Endothelial cell of umbilical vein (primary cell): Measurements from ENCODE around the gene CRHR1. TPM values are rescaled to one million over a fixed set of nuclear protein-coding genes. Genes with fewer than 3 reads are reported as not detected.

Source experiments
- BruUV-seq: library from RNA; stranded (reverse); fragments of 400-500 nt; replicated peaks from 2 replicates; lab custom pipeline; 2021; lab: Mats Ljungman, UMichigan
- CTCF ChIA-PET: fragments of 300-600, 350-600 bp; sonication (Branson Sonifier 250); formaldehyde crosslinking; loops from one replicate; lab custom pipeline; 2021; ENCODE audit warnings: antibody characterized with exemption, inconsistent platforms; lab: Charles Lee
- POLR2A ChIA-PET: fragments of 300-600, 350-600 bp; sonication (Branson Sonifier 250); formaldehyde crosslinking; loops from one replicate; lab custom pipeline; 2021; ENCODE audit warnings: antibody characterized with exemption, inconsistent platforms; lab: Charles Lee
- DNase-seq: peaks from one replicate; pipeline ENCODE4 v3.0.0-alpha.2; 2011; ENCODE audit warnings: low read depth, low spot score
- FAIRE-seq: peaks from 2 replicates; lab custom pipeline; 2011; peaks lifted over from hg19 to GRCh38; lab: Jason Lieb, UNC
- H2AFZ ChIP-seq: 2 replicates; pipeline ENCODE4 v1.6.0; 2012; ENCODE audit warnings: low read depth, low read length, control low read depth, inconsistent platforms
- H3K27ac ChIP-seq: 2 replicates; pipeline ENCODE4 v1.5.1; 2011; ENCODE audit warnings: low read depth, mild to moderate bottlenecking, control low read depth, low read length, moderate library complexity; ENCODE audit not compliant: insufficient read depth
- H3K27me3 ChIP-seq, 2 experiments: 2 replicates each; pipeline versions ENCODE4 v1.6.0 to v1.6.1; 2011; ENCODE audit warnings: low read length in 2 of 2, mixed read lengths in 1 of 2; ENCODE audit not compliant: control insufficient read depth in 2 of 2, insufficient read depth in 2 of 2
- H3K36me3 ChIP-seq, 2 experiments: 2 replicates in 1 of 2; 3 replicates in 1 of 2; pipeline ENCODE4 v1.5.1; 2011; ENCODE audit warnings: low read length in 2 of 2, mild to moderate bottlenecking in 1 of 2, moderate library complexity in 1 of 2; ENCODE audit not compliant: control insufficient read depth in 2 of 2, insufficient read depth in 2 of 2; ENCODE audit errors: extremely low read depth in 1 of 2
- H3K4me1 ChIP-seq: 3 replicates; pipeline ENCODE4 v1.5.1; 2011; ENCODE audit warnings: mild to moderate bottlenecking, low read length; ENCODE audit not compliant: control insufficient read depth, insufficient read depth; ENCODE audit errors: extremely low read depth
- H3K4me2 ChIP-seq: 2 replicates; pipeline ENCODE4 v1.6.1; 2011; ENCODE audit warnings: low read length, control low read depth, mixed read lengths; ENCODE audit not compliant: insufficient read depth
- H3K4me3 ChIP-seq, 3 experiments: fragments of 200-600 bp in 1 of 3; sonication (generic), shearing (Covaris generic) in 1 of 3; replicated peaks in 1 of 3; 2 replicates each; pipeline ENCODE4 v1.5.1; 2011 to 2016; ENCODE audit warnings: control low read depth in 3 of 3, low read length in 3 of 3, mild to moderate bottlenecking in 2 of 3, inconsistent platforms in 1 of 3, low read depth in 1 of 3, moderate library complexity in 1 of 3; ENCODE audit not compliant: insufficient read depth in 1 of 3
- H3K79me2 ChIP-seq: 2 replicates; pipeline ENCODE4 v1.6.0; 2012; ENCODE audit warnings: low read length, inconsistent platforms; ENCODE audit not compliant: control insufficient read depth, insufficient read depth
- H3K9ac ChIP-seq: replicated peaks from 2 replicates; pipeline ENCODE3; 2011; ENCODE audit warnings: low read length, control low read depth; ENCODE audit not compliant: insufficient read depth; ENCODE audit errors: extremely low read depth
- H3K9me1 ChIP-seq: replicated peaks from 3 replicates; pipeline ENCODE4 v1.6.0; 2011; ENCODE audit warnings: mild to moderate bottlenecking, low read length; ENCODE audit not compliant: control insufficient read depth, insufficient read depth; ENCODE audit errors: extremely low read depth
- H3K9me3 ChIP-seq: replicated peaks from 2 replicates; pipeline ENCODE4 v1.5.1; 2012; ENCODE audit warnings: low read length, inconsistent platforms; ENCODE audit not compliant: control insufficient read depth, insufficient read depth
- H4K20me1 ChIP-seq: replicated peaks from 2 replicates; pipeline ENCODE3; 2011; ENCODE audit warnings: mild to moderate bottlenecking, low read length; ENCODE audit not compliant: control insufficient read depth, insufficient read depth; ENCODE audit errors: extremely low read depth
- EZH2 ChIP-seq: IDR thresholded peaks from 2 replicates; pipeline ENCODE4 v1.6.1; 2012; ENCODE audit warnings: borderline replicate concordance, low read depth, mild to moderate bottlenecking, moderate library complexity, low read length, inconsistent platforms; ENCODE audit not compliant: severe bottlenecking
- FOS ChIP-seq: IDR thresholded peaks from 2 replicates; pipeline ENCODE4 v1.6.1; 2011; ENCODE audit warnings: mild to moderate bottlenecking, low read length, moderate library complexity, borderline replicate concordance; ENCODE audit not compliant: insufficient read depth
- GATA2 ChIP-seq: IDR thresholded peaks from 2 replicates; pipeline ENCODE4 v1.7.0; 2011; ENCODE audit warnings: low read depth, mild to moderate bottlenecking, moderate library complexity, mixed read lengths, low read length; ENCODE audit not compliant: insufficient read length, insufficient read depth
- JUN ChIP-seq: IDR thresholded peaks from 2 replicates; pipeline ENCODE4 v1.6.1; 2011; ENCODE audit warnings: borderline replicate concordance, low read depth; ENCODE audit not compliant: insufficient read length, insufficient read depth
- MYC ChIP-seq: IDR thresholded peaks from one replicate; pipeline ENCODE4 v1.6.1; 2011; ENCODE audit warnings: mild to moderate bottlenecking, low read depth, low read length
- POLR2A ChIP-seq: IDR thresholded peaks from 2 replicates; pipeline ENCODE4 v1.6.1; 2012; ENCODE audit warnings: low read depth, mild to moderate bottlenecking, control low read depth, low read length
- POLR2AphosphoS5 ChIP-seq: IDR thresholded peaks from 2 replicates; pipeline ENCODE4 v1.6.1; 2012; ENCODE audit warnings: low read depth, mild to moderate bottlenecking, control low read depth, low read length, moderate library complexity; ENCODE audit not compliant: insufficient read depth
- dilution Hi-C: fragments of 300-500 bp; cut with MboI; formaldehyde crosslinking; loops from one replicate; pipeline ENCODE4 v1.15.0; 2019; ENCODE audit warnings: low sequenced_read_pairs; ENCODE audit not compliant: extremely low pct_ligation_motif_present
- intact Hi-C: fragments of 100-400 bp; cut with micrococcal nuclease; formaldehyde crosslinking; loops from one replicate; pipeline ENCODE4 v1.10.0; 2022
- polyA plus RNA-seq, 4 experiments: library from polyadenylated mRNA; depleted of rRNA in 3 of 4; stranded (reverse) in 3 of 4; unstranded in 1 of 4; fragments of >200 nt; gene quantifications; 2 replicates each; pipeline versions ENCODE4 v1.2.1 to v1.2.3, GENCODE V29; 2011 to 2012; ENCODE audit warnings: missing spikeins in 1 of 4
- total RNA-seq: library from RNA; stranded (reverse); gene quantifications from 2 replicates; pipeline ENCODE4 v1.2.3, GENCODE V29; 2021
- TF ChIP-seq, protein P1 (sequence below): IDR thresholded peaks from 2 replicates; pipeline ENCODE4 v1.6.1; 2011; ENCODE audit not compliant: insufficient read depth, insufficient read length
- TF ChIP-seq, protein P2 (sequence below), 2 donors: IDR thresholded peaks; 1 replicate in 1 of 2; 2 replicates in 1 of 2; pipeline ENCODE4 v1.5.1; 2011; ENCODE audit warnings: low read length in 2 of 2, mild to moderate bottlenecking in 2 of 2, moderate library complexity in 2 of 2, control low read depth in 1 of 2, inconsistent platforms in 1 of 2, low read depth in 1 of 2; ENCODE audit not compliant: insufficient read depth in 1 of 2; ENCODE audit errors: extremely low read depth in 1 of 2

The CRHR1 gene
- total and polyA plus RNA-seq, 2 donors (not counting 3 experiments of a cell fraction or from before 2014, with no cell fraction given): not detected

DNA sequence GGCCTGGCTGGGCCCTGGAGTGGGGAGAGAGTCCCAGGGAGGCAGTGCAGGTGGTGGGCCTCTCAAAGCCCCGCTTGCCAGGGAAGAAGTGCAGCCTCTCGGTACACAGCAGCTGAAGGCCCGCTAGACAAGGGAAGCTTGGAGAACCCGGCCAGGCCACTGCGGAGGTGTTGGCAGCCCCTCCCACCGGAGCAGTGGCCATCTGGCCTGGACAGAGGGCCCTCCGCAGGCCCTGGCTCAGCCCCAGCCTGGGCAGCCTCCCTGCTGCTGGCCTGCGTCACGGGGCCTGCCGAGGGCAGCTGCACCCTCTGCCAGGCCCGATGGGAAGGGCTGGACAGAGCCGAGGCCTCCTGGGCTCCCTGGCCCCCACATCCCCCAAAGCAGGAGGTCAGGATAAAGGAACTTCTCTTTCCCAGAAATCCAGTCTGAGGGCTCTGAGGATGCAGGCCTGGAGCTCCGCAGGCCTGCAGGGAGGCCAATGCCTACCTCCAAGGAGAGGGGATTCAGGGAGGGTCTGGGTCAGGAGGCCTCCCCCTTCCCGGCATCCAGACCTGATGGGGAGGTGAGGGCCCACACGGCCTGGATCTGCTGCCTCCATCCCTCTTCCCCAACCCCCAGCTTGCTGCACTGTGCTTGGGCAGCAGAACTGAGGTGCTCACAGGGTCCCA lies 64.9 kb downstream of the CRHR1 start:
- DNase-seq (no peak), FAIRE-seq (no peak)
- no TSS peak for BruUV-seq
- Histone ChIP-seq H3K27ac (no peak overlapping the region), H3K4me1 (no peaks in the 10 kb centered on the region), H3K4me3 (no peak overlapping the region), H4K20me1 (no peaks in the 10 kb centered on the region), H2AFZ (no peak overlapping the region), H3K4me2 (no peak overlapping the region), H3K27me3 (peaks cover 0 to 4% of the 10 kb centered on the region in 2 experiments), H3K9me3 (no peaks in the 10 kb centered on the region), H3K36me3 (no peaks in the 10 kb centered on the region), H3K79me2 (no peaks in the 10 kb centered on the region), H3K9me1 (no peaks in the 10 kb centered on the region), H3K9ac (no peak overlapping the region)
- CTCF ChIA-PET: interaction anchor here (0.7 to 2.0 kb wide), 6 partner anchors 17 to 630 kb away, joined by 3 to 12 read pairs (median 3); no protein-coding TSS in a partner anchor
- dilution Hi-C loops: no loop called here
- POLR2A ChIA-PET: no interaction called here
- intact Hi-C loops: no loop called here
- TF ChIP-seq GATA2 (no peak), FOS (no peak), EZH2 (no peak), POLR2AphosphoS5 (no peak), MYC (no peak), JUN (no peak), POLR2A (no peak)
- TF ChIP-seq, protein P1, sequence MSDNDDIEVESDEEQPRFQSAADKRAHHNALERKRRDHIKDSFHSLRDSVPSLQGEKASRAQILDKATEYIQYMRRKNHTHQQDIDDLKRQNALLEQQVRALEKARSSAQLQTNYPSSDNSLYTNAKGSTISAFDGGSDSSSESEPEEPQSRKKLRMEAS: no peak
- TF ChIP-seq, protein P2, sequence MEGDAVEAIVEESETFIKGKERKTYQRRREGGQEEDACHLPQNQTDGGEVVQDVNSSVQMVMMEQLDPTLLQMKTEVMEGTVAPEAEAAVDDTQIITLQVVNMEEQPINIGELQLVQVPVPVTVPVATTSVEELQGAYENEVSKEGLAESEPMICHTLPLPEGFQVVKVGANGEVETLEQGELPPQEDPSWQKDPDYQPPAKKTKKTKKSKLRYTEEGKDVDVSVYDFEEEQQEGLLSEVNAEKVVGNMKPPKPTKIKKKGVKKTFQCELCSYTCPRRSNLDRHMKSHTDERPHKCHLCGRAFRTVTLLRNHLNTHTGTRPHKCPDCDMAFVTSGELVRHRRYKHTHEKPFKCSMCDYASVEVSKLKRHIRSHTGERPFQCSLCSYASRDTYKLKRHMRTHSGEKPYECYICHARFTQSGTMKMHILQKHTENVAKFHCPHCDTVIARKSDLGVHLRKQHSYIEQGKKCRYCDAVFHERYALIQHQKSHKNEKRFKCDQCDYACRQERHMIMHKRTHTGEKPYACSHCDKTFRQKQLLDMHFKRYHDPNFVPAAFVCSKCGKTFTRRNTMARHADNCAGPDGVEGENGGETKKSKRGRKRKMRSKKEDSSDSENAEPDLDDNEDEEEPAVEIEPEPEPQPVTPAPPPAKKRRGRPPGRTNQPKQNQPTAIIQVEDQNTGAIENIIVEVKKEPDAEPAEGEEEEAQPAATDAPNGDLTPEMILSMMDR (IDR thresholded peaks at IDR 0.05; ENCODE audit: extremely low read depth in 1 of 2, insufficient read depth in 1 of 2, low read depth in 1 of 2, low read length in 2 of 2): no peak
